ENCODE measurements around the gene TWSG1.
"Not testable (repeated sequence)": the region's sequence is repeated elsewhere in the genome, so short reads cannot be mapped to it uniquely, and the experiment has no call there.

The TWSG1 gene

DNA sequence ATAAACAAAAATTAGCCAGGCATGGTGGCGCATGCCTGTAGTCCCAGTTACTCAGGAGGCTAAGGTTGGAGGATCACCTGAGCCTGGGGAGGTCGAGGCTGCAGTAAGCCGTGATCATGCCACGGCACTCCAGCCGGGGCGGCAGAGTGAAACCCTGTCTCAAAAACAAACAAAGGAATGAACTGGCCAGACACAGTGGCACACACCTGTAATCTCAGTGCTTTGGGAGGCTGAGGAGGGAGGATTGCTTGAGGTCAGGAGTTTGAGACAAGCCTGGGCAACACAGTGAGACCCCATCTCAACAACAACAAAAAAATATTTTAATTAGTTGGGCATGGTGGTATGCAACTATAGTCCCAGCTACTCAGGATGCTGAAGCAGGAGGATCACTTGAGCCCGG lies 116.3 kb downstream of the TWSG1 start:
- DNase-seq (ENCODE audit: low read depth in 2 of 2, low spot score in 1 of 2), result not testable (repeated sequence)

Data from stimulated activated CD8-positive, alpha-beta memory T cell treated with anti-CD3 and anti-CD28 coated beads, Interleukin-4, amount 100 ng/mL, for 4 hours (primary cell).